ENCODE data around the gene CCNB2.

GRCh38 chr15:59158701-59159034 is 53.7 kb downstream of the CCNB2 start:
- TF ChIP-seq CTCF (conservative IDR thresholded peaks at IDR 0.05 in 1 of 2, IDR thresholded peaks at IDR 0.05 in 1 of 2; ENCODE audit: low read depth in 1 of 2, low read length in 2 of 2) (no peak), EZH2 (IDR thresholded peaks at IDR 0.05; ENCODE audit: low read length, missing control alignments) (no peak)
